Measurements from ENCODE around the gene TLL1.

The TLL1 gene

DNA sequence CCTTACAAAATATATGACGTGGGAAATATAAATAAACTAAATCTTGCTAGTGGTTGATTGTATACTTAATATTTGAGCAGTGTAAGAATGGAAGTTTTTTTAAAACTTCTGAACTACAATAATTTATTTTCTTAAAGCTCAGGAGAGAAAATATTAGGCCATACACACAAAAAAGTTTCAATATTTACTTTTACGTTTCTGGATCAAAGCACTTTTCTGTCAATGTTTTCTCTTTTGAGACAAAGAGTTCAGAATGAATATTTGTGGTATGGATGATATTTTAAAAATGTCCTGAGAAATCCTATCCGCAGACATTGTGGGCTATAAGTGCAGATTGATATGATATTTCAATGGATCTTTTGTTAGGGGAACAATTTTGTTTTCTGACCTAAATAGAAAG lies 109.9 kb downstream of the TLL1 start:
- DNase-seq = no peak

DNA sequence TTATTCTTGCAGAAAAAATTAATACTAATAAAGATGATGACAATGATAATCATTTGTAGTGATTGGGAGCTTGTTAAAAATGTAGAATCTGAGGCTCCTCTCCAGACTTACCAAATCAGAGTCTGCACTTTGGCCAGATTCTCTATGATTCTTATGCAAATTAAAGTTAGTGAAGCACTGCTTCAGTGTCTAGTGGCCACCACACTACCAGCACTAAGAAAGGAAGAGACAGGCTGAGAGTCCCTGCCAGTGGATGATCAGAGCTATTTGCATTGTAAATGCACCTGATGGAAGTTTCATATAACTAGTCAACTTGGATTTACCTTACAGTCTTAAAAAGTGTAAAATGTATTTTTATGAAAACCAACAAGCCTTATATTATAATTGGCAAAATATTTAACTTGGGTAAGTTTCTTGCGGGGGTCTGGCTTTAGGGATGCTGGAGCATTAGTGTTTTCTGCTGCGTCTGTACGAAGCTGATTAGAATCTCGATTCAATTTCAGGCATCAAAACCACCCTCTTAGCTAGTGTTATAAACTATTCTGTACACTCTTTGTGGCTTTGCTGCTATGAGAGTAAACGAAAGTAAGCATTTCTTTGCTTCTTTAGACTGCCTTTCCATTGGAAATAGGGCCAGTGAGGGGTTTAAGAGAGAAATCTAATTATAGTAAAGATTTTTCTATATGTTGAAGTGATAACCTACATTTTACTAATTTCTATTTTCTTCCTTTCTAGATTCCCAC lies 114.1 kb downstream of the TLL1 start:
- no peak for DNase-seq

DNA sequence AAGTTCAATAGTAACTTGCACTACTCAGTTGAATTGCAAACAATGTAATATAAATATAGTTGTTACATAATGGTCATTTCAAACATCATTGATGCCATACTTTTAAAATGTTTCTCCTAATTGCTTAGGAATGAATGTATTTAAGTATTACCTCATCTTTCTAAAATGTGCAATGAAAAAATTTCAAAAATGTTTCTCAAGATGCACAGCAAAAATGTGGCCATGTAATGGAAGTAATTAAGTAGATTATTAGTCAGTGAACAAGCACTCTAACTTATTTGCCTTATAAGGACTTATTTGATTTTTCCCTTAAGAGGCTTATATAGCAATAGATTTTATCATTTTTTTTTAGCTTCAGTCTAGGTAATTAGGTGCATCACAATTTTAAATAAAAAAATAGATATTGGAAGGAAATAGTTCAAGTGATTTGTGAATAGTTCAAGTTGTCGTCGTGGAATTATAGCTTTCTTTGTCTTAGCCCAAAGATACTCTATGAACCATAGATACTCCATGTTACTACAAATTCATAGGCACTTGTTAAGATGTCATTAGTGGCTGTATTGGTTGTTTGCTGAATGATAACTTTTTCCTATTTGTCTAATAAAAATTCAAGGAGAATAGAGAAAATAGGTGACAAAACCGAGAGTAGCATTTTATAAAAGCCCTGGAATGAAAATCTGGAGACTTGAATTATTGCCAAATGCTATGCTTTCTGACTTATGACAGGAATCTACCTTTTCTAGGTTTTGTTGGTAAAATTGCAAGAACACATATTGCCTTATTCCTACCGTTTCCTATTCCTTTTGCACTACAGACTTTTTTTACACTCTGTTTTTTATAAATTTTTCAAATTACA lies 118.5 kb downstream of the TLL1 start:
- no peak for DNase-seq

DNA sequence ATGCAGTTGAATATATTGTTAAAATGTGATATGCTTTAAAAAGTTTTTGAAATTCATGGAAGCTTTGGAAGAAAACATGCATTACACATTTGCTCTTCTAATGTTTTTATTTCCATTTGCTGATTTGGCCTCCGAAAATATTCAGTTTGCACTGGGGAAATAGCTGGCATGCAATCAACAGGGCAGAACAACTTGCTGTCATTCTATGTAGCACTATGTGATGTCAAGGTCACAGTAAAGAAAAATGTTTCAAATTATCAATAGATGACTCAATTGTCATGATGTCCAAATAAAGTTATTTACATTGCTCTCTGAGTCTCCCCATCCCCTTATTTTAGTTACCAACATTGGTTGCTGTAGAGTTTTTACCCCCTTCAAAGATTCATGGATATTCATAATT lies 119.2 kb downstream of the TLL1 start:
- DNase-seq = no peak

DNA sequence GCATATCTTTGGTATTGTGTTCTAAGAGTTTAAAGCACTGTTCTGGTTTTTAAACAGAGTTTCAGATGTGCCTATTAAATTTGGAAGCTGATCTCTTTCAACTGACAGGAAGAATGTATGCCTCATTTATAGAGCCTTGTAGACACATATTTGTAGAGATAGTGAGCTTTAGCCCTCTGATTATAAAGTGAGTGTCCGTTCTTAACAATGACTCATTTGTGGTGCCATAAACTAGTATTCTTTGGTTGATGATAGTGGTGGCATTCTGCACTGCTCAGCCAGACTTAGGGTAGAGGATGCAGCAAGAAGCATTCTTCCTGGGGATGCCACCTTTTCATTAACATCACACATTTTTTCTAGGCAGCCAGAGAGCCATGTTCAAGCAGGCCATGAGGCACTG lies 121.7 kb downstream of the TLL1 start:
- no peak for DNase-seq

DNA sequence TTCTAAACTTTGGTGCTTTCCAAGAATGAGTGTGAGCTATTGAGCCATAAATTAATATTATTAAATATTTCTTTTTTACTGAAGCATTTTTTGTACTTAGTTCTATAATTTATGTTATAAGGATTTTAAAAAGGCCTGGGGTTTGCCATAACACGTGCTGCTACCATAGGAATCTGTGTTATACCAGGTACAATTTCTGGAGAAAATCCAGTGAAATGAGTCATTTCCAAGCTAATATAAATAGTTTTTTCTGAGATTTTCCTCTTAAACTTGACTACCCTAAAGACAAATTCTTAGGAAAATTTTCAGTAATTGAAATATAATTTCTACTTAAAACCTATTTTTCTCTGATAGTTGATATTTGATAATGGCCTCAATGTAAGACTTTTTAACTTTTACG lies 130.8 kb downstream of the TLL1 start:
- no peak for DNase-seq

DNA sequence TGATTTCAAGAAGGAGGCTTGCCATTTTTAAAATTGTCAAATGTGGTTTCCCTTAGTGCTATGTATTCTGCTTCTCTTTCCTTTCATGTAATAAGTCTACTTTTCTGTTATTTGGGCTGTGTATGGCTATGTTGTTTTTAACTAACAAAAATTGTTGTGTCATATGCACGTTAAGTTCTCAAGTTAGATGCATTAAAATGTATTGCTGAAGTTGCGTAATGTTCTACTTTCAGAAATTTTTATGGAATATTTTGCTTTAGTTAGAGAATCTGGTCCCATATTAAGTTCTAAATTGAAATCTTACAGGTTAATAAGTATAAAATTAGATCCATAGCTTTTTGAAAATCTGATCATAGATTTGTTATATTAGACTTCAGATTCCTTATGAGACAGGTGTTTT lies 133.2 kb downstream of the TLL1 start:
- DNase-seq = no peak

DNA sequence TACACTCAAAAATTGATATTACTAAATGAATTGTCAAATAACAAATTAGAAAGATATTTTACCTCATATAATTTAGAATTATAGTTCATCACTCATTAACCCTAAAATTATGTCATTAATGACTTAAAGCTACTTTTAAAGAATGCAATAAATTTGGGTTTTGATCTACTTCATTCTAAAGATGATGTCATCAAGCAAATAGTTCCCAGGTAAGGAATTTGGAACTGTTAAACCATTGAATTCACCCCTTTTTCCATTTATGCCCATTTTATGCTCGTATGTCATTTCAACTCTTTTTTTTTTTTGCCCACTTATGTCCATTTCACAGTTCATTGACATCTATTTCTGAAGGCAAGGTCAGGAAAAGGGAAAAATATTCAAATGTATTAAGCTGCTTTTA lies 135.5 kb downstream of the TLL1 start:
- no peak for DNase-seq

DNA sequence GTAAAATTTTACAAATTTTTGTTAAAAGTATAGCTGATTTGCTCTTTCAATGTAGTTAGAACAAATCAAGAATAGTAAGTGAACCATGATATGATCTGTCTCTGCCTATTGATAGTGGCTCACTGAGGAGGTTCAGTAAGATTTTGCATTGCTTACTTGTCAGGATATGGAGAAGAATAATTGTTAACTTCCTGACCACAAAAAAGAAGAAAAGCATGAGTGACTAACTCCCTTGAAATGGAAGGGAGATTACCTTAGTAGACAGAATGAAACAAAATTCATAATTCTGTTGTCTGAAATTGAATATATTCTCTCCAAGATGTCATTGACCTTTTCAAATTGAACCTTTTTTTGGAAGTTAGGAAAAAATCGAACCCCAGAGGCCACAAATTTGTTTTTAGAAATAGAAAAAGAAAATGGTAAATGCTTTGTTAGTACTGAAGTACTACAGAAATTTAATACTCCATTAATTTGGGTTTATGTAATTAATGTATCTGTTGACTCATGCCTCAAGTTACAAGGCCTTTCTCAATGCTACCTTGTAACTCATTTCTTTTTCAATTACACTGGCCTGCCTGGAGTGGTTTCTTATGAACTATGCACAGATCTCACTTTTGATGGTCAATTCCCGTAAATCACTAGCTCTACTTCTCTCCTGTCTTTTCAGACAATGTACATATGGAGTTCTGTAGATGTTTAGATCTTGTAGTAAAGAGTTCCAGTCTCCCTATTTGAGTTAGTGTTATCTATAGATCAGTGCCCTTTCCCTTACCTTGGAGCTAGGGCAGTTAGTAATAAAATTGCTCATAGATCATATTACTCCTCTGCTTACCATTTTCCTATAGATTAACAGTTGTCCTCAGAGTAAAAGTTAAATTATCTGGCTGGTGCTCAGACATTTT lies 139.3 kb downstream of the TLL1 start:
- DNase-seq = no peak

DNA sequence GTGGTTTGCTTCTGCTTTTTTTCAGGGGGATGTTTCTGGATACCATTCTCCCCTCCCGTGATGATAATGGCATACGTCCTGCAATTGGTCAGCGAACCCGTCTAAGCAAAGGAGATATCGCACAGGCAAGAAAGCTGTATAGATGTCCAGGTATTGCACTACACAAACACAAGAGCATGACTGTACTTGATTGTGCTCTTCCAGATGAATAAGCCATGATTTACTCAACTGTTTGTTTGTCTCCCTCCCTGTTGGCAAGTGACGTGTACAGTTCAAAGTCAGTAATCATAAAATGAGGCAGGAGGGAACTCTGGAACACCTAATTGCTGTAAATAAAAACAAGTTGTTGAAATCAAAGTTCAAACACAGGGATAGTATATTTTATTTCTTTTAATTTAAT lies 141.4 kb downstream of the TLL1 start:
- no peak for DNase-seq

DNA sequence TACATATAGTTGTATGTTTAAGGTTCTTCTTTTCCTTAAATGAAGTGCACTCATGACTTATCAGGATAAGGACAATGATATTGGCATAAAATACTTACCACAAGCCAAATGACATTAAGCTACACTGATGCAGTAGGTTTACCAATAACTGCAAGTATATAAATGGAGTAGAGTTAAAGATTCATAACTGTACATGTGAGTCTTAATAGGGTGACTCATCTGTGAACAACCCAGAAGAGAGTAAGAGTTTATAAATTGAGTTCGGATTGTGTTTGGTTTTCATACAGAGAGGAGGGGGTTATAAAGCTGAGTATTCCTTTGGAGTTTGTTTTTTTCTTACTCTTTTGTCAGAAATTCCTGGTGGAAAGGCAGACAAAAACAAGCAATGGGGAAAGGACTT lies 144.8 kb downstream of the TLL1 start:
- DNase-seq = no peak

DNA sequence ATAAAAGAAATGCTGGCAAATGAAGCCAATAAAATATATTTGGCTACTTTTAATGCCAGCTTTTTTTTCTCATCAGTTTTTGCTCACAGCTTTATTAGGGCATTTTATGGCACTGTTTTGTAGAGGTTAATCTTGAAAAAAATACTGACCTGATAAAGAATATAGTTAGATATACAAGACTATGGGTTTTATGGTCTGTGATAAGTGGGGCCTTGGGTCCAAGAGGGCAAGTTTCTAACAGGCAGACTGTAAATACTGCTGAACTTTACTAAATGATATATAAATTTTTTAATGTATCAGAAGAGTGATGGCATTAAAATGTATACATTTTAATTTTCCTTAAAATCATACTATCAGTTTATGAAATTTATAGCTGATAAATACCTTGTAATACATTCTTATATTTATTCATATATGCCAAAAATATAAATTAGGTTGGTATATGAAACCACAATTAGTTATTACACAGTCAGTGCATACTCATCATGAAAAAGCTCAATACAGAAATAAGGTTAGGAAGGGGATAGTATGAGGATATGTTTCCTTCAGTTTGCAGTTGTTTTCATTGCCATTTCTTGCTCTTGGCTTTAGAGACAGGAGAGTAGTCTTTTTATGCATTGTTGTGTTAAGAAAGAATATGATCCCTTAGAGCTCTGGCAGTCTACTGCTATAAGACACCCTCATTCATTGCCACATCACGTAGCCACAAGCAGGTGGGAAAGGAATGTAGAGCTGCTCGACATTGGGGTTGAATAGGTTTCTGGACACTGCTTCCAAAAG lies 146.6 kb downstream of the TLL1 start:
- DNase-seq = no peak

DNA sequence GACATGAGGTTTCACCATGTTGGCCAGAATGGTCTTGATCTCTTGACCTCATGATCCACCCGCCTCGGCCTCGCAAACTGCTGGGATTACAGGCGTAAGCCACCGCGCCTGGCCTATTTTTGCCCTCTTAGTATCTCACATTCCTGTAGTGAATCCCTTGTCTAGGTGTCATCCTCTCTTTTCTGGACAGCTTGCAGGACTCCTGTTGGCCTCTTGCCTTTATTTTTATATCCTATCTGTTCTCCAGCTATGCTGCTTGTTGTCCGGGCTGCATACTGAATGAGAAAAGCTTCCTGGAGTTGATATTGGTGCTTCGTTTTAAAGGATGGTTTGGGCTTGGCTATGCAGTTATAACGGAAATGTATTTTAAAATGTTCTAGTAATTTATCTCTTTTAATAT lies 148.6 kb downstream of the TLL1 start:
- DNase-seq = no peak

DNA sequence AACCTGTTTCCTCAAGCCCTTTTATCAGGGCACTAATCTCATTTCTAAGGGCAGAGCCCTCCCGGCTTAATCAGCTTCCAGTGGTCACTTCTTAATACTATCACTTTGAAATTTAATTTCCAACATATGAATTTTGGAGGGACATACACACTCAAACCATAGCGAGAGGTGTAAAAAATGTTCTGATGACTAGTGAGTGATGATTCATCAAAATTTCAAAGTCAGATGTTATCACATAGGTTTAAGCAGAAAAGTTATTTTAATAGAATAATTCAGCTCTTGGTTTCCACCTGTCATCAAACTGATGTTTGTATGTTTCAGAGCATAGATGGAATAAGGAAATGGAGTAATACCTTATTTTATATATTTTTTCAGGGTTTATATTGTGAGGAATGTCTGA lies 161.9 kb downstream of the TLL1 start:
- DNase-seq = no peak

DNA sequence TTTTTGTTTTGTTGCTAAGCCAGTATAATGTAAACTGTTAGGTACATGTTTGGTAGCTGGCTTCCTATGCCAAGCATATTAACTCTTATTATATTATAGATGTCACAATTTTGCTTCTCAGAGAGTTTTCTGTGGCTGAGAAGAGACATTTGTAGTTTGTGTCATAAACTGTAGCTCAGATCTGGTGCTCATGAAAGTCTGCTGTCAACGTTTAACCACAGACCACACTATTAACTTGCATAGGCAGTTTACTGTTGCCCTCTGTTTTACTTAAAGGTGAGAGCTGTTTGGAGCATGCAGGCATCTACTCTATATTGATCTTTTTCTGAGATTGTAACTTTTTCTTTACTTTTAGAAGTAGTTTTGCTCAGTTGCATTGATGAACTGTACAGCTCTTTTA lies 166.8 kb downstream of the TLL1 start:
- no peak for DNase-seq

DNA sequence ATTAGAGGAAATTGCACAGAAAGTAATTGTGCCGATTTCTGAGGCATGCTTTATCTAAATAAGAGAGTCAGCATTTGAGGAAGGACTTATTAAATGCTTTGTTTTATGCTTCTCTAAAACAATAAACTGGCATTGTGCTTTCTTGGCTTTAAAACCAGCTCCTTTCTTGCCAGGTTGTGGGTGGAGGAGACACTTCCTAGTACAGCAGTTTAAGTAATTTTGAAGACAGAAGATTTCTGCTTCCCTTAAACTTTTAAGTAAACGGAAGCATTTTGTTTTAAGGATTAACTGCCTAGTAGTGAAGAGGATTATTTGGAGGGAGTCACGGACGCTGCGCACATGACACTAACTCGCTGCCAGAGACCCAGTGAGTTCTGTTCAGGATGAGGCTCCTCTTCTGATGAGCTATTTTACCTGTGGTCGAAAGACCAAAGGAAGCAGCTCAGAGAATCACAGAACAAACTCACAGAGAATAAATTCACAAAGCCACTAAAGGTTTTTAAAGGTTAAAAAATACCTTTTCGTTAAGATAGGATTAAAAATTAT lies 169.5 kb downstream of the TLL1 start:
- no peak for DNase-seq

DNA sequence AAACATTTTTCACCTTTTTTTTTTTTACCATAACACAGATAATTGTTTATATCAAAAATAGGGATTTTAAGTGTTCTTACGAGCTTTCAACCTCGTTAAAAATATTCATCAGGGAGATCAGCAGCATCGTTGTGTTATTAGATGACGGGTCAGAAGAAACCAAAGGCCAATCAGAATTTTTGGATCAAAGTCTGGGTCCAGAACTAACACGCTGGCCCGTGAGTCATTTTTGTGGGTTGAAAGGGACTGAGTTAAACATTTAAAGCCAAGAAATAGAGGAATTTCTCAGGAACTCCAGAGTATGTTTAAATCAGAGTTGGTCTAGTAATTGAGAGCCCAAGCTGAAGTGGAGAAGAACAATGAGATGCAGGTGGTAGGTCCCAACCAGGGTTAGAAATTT lies 170.8 kb downstream of the TLL1 start:
- no peak for DNase-seq

DNA sequence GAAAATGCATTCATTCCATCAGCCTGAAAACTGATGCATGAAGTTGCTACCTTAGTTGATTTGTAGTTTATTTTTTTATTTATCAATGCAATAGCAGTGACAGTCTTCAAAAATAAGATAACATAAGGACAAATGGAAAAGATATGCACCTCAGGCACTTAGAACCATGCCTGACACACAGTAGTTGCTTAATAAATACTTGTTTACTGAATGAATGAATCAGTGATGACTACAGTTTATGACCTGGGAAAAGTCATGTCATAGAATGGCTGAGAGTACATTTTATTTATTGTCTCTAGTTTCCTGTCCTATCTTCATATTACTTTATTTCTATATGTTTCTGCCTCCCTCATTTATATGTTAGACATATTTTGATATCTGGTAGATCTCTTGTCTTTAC lies 171.8 kb downstream of the TLL1 start:
- DNase-seq = no peak

DNA sequence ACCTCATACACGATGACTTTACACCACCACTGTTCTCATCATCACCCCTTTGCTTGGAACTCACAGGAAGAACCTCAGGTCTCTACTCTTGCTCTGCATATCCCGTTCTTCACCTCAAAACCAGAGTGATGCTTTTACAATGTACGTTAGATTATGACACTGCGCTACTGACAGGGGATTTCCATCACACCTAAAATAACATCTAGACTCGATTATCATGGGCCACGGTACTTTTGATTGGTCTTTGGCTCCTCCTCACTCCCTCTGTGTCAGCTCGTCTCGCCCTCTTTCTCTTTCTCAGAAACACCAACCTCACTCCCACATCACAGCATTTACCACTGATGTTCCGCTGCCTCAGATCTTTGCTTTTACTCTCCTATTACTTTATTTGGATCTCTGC lies 172.4 kb downstream of the TLL1 start:
- no peak for DNase-seq

DNA sequence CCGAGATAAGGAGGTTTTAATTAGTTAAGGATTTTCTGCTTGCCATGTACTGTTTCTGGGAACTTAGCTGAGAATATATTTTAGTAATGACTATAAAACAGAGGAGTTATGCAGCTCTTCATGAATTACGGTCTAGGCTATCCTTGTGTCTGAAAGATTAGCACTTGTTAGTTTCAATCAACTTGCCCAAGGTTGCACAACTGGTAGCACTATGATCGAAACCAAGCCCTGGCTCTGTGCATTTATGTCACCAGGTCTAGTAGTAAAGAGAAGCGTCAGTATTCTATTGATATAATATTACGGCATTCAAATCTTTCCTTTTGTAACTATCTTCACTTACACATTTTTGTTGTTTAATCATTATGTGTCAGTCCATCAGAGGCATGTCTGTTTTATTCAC lies 176.0 kb downstream of the TLL1 start:
- DNase-seq = no peak

DNA sequence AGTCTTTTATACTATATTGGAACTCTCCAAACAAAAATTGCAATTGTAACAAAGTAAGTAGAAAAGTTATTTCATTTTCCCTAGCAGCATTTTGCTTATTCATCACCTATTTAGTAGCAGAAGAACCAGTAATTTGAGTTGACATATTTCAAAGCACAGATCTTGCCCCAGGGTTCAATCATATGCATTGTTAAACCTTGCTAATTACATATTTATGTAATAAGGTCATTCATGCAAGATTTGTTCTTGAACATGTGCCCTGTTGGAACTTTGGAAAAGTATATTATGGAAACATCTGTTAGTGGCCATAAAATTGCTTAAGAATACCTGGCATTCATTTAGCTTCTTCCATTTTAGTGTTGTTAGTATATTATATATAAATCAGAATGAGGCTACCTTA lies 191.7 kb downstream of the TLL1 start:
- no peak for DNase-seq

DNA sequence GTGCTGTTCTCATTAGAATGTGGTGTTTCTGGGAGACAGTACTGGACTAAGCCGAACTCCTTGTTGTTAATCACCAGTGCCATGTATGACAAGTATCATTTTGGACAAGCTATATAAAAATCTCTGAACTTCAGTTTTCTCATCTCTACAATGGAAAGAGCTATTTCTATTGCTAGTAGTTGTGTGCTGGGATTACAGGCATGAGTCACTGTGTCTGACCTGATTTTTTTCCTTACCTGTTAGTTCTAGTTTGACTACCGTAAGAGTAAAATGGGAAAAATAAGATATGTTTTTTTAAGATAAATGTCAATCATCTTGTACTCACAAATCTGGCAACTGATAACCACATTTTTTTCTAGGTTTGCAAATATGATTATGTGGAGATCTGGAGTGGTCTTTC lies 192.3 kb downstream of the TLL1 start:
- DNase-seq = no peak

Data from NCI-H748 treated with DMSO at 0.1 percent for 48 hours (cell line).